Caco-2 (cell line): ENCODE measurements around the gene RING1. TPM values are rescaled to one million over a fixed set of nuclear protein-coding genes. Genes with fewer than 3 reads are reported as not detected.
A peak's percentile ranks its signal among the peaks of the same experiment; 100 is the strongest.

Experiments used
- BruUV-seq: library from RNA; stranded (reverse); fragments of 400-500 nt; replicated peaks from 2 replicates; lab custom pipeline; 2021; lab: Mats Ljungman, UMichigan
- CTCF ChIA-PET: fragments of 300-600 bp; sonication (Branson Sonifier 250); formaldehyde crosslinking; loops from one replicate; lab custom pipeline; 2022; ENCODE audit warnings: antibody characterized with exemption; lab: Charles Lee
- POLR2A ChIA-PET: fragments of 300-600 bp; sonication (Branson Sonifier 250); formaldehyde crosslinking; loops from one replicate; lab custom pipeline; 2022; ENCODE audit warnings: antibody characterized with exemption; lab: Charles Lee
- DNase-seq, 2 experiments: peaks; one replicate each; pipeline versions ENCODE4 v3.0.0 to v3.0.0-alpha.2; 2020 to 2022
- H3K27me3 ChIP-seq: replicated peaks from 2 replicates; pipeline ENCODE4 v1.6.0; 2011; ENCODE audit warnings: low read length; ENCODE audit not compliant: control insufficient read depth, insufficient read depth
- H3K36me3 ChIP-seq: 2 replicates; pipeline ENCODE4 v1.5.1; 2011; ENCODE audit warnings: low read length; ENCODE audit not compliant: control insufficient read depth, insufficient read depth
- H3K4me1 ChIP-seq: fragments of 250-450 bp; sonication (Bioruptor Pico); 2 replicates; pipeline ENCODE4 v1.5.1; 2020; ENCODE audit warnings: mild to moderate bottlenecking
- H3K4me3 ChIP-seq: 2 replicates; pipeline ENCODE4 v1.5.1; 2011; ENCODE audit warnings: low read depth, mild to moderate bottlenecking, control low read depth, low read length
- H3K9me3 ChIP-seq: fragments of 250-450 bp; sonication (Bioruptor Pico); 2 replicates; pipeline ENCODE4 v1.5.1; 2020; ENCODE audit warnings: mild to moderate bottlenecking, moderate library complexity
- H3K27ac Mint-ChIP-seq: one replicate; pipeline ENCODE4 v1.8.0; 2022; ENCODE audit warnings: mixed read lengths; ENCODE audit not compliant: unreplicated experiment
- H3K27me3 Mint-ChIP-seq: one replicate; pipeline ENCODE4 v1.8.0; 2022; ENCODE audit warnings: mixed read lengths; ENCODE audit not compliant: insufficient read depth, unreplicated experiment
- H3K36me3 Mint-ChIP-seq: one replicate; pipeline ENCODE4 v1.8.0; 2022; ENCODE audit warnings: mild to moderate bottlenecking, mixed read lengths; ENCODE audit not compliant: insufficient read depth, unreplicated experiment
- H3K4me1 Mint-ChIP-seq: one replicate; pipeline ENCODE4 v1.8.0; 2022; ENCODE audit warnings: low read depth, mixed read lengths; ENCODE audit not compliant: unreplicated experiment
- H3K4me3 Mint-ChIP-seq: one replicate; pipeline ENCODE4 v1.8.0; 2022; ENCODE audit warnings: mild to moderate bottlenecking, moderate library complexity, mixed read lengths; ENCODE audit not compliant: unreplicated experiment
- H3K9me3 Mint-ChIP-seq: one replicate; pipeline ENCODE4 v1.8.0; 2022; ENCODE audit warnings: mixed read lengths; ENCODE audit not compliant: unreplicated experiment
- intact Hi-C: fragments of 100-400 bp; cut with micrococcal nuclease; formaldehyde crosslinking; loops from one replicate; pipeline ENCODE4 v1.10.0; 2022; ENCODE audit not compliant: unreplicated experiment
- total RNA-seq: library from RNA; stranded (reverse); gene quantifications from 2 replicates; pipeline ENCODE4 v1.2.3, GENCODE V29; 2022
- TF ChIP-seq, protein P1 (sequence below), 2 experiments: fragments of 200-600 bp in 1 of 2; IDR thresholded peaks; 1 replicate in 1 of 2; 2 replicates in 1 of 2; pipeline versions ENCODE4 v1.5.1 to v1.8.0; 2011 to 2022; ENCODE audit warnings: antibody characterized with exemption in 1 of 2, control low read depth in 1 of 2, inconsistent platforms in 1 of 2, low read depth in 1 of 2, low read length in 1 of 2, mild to moderate bottlenecking in 1 of 2, moderate library complexity in 1 of 2; ENCODE audit not compliant: insufficient read depth in 1 of 2, severe bottlenecking in 1 of 2, unreplicated experiment in 1 of 2

Gene RING1
- total RNA-seq, 1 experiment from 2014 or later: 32.0 TPM

DNA sequence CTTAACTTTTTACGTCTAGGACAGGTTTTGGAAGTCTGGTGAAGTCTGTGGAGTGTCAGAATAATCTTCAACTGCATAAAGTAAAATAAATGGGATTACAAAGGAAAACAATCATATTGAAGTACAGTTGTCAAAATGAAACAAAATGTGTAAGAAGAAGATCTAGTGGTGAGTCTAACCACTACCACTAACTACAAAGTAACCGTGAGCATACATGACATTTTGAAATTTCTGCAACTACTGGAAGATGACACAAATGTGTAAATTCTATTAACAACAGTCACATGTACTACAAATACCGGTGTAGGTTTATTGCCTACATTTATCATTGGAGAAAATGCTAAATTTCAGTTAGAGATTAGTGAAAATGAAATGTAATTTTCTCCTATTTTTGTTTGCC is 33.7 kb downstream of the RING1 start:
- no TSS peak for BruUV-seq
- peaks cover 12% of the 10 kb centered on the region for H3K27me3 Mint-ChIP-seq

DNA sequence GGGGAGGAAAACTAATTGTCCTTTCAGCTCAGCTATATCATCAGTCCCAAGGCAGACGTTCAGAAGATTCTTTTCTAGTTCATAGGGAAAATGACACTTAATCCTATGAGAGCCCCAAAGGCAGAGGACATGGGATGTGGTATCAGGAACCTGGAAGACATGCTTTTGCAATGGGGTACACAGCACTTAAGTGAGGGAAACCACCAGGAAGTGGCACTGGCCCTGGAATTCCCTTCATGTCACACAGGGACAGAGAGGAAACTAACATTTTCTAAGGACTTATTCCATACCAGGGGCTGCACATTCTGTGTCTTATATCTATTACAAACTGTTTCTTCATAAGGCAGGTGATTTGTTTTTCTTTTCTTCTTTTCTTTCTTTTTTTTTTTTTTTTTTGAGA is 35.2 kb downstream of the RING1 start:
- no peaks in the 10 kb centered on the region for H3K9me3 ChIP-seq
- no peak overlapping the region for H3K4me3 ChIP-seq
- TF ChIP-seq, protein P1, sequence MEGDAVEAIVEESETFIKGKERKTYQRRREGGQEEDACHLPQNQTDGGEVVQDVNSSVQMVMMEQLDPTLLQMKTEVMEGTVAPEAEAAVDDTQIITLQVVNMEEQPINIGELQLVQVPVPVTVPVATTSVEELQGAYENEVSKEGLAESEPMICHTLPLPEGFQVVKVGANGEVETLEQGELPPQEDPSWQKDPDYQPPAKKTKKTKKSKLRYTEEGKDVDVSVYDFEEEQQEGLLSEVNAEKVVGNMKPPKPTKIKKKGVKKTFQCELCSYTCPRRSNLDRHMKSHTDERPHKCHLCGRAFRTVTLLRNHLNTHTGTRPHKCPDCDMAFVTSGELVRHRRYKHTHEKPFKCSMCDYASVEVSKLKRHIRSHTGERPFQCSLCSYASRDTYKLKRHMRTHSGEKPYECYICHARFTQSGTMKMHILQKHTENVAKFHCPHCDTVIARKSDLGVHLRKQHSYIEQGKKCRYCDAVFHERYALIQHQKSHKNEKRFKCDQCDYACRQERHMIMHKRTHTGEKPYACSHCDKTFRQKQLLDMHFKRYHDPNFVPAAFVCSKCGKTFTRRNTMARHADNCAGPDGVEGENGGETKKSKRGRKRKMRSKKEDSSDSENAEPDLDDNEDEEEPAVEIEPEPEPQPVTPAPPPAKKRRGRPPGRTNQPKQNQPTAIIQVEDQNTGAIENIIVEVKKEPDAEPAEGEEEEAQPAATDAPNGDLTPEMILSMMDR (IDR thresholded peaks at IDR 0.05; ENCODE audit: insufficient read depth in 1 of 2, low read depth in 1 of 2, low read length in 1 of 2, severe bottlenecking in 1 of 2, unreplicated experiment in 1 of 2): no peak
- CTCF ChIA-PET: no interaction called here
- no TSS peak for BruUV-seq
- intact Hi-C loops: no loop called here
- no peaks in the 10 kb centered on the region; the same call in 1 of the 2 replicates for H3K36me3 ChIP-seq
- Mint-ChIP-seq H3K36me3 (peaks cover 1% of the 10 kb centered on the region), H3K4me1 (no peaks in the 10 kb centered on the region), H3K9me3 (no peaks in the 10 kb centered on the region), H3K27ac (no peak overlapping the region), H3K4me3 (no peak overlapping the region), H3K27me3 (peaks cover 12% of the 10 kb centered on the region)
- no peaks in the 10 kb centered on the region for H3K27me3 ChIP-seq
- DNase-seq: no peak
- POLR2A ChIA-PET: no interaction called here
- no peaks in the 10 kb centered on the region for H3K4me1 ChIP-seq

More for the DNA sequence above, 33.7 kb downstream of the RING1 start:
- H3K36me3 ChIP-seq: no peaks in the 10 kb centered on the region; the same call in 1 of the 2 replicates
- intact Hi-C loops: no loop called here
- no peaks in the 10 kb centered on the region for H3K36me3 Mint-ChIP-seq
- no peak overlapping the region for H3K4me3 ChIP-seq
- DNase-seq: no peak
- ChIA-PET CTCF (no interaction called here), POLR2A (no interaction called here)
- H3K27me3 ChIP-seq: no peaks in the 10 kb centered on the region
- no peak overlapping the region for H3K27ac Mint-ChIP-seq
- H3K9me3 ChIP-seq: no peaks in the 10 kb centered on the region
- TF ChIP-seq, protein P1 (IDR thresholded peaks at IDR 0.05; ENCODE audit: insufficient read depth in 1 of 2, low read depth in 1 of 2, low read length in 1 of 2, severe bottlenecking in 1 of 2, unreplicated experiment in 1 of 2): no peak
- no peak overlapping the region for H3K4me3 Mint-ChIP-seq
- H3K4me1 Mint-ChIP-seq: no peaks in the 10 kb centered on the region
- H3K4me1 ChIP-seq: no peaks in the 10 kb centered on the region
- H3K9me3 Mint-ChIP-seq: no peaks in the 10 kb centered on the region

DNA sequence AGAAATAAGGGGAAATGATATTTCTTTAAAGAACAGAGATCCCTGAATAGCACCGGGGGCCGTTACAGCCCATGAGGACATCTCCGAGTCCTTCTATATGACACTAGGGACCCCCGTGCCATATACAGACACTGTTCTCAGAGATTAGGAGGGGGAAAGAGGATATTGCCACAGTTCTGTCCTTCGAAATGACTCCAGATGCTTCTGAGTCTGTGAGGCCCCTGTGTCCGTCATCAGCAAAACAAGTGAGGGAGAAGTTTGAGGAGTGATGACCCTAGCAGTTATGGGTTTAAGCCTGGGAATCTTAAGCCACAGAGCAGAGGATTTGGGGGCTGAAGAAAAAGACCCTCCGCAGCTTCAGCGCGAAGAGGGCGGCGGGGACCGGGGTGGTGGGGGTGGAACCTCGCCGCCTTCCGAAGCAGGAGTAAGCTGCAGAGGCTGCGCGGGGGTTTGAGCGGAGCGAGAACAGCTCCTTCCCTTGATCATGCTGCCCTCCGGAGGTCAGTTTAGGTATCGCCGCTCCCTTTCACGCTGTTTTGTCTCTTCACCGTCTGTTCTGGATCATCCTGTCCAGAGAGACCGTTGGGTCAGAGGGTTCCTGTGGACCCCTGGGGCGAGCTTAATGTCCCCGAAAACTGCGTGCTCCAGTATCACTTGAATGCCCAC is 39.8 kb downstream of the RING1 start:
- peaks cover 10% of the 10 kb centered on the region for H3K4me1 Mint-ChIP-seq
- Histone ChIP-seq H3K27me3 (no peaks in the 10 kb centered on the region), H3K9me3 (no peaks in the 10 kb centered on the region), H3K4me1 (peaks cover 5% of the 10 kb centered on the region; the same call in 1 of the 2 replicates), H3K36me3 (no peaks in the 10 kb centered on the region; the same call in 1 of the 2 replicates), H3K4me3 (peak overlapping the region; percentile 35)
- BruUV-seq: no TSS peak
- H3K4me3 Mint-ChIP-seq: peak overlapping the region; percentile 85
- ChIA-PET POLR2A (interaction anchor here (1.0 to 2.7 kb wide), 2 partner anchors 40 to 276 kb away, joined by 3 to 16 read pairs; partner anchors contain the start of gene RING1), CTCF (interaction anchor here (0.5 to 2.1 kb wide), 15 partner anchors 12 to 539 kb away, joined by 3 to 15 read pairs (median 4); partner anchors contain the start of genes BRD2, HSD17B8 and RING1)
- peak; percentile 83 to 89 for DNase-seq
- H3K36me3 Mint-ChIP-seq: peaks cover 27% of the 10 kb centered on the region
- intact Hi-C loops: loop anchor here (1.0 to 2.0 kb wide), 4 partner anchors 43 to 234 kb away; no protein-coding TSS in a partner anchor
- TF ChIP-seq, protein P1 (IDR thresholded peaks at IDR 0.05; ENCODE audit: insufficient read depth in 1 of 2, low read depth in 1 of 2, low read length in 1 of 2, severe bottlenecking in 1 of 2, unreplicated experiment in 1 of 2): peak; percentile 84 to 86
- no peak overlapping the region for H3K27ac Mint-ChIP-seq
- peaks cover 2% of the 10 kb centered on the region for H3K27me3 Mint-ChIP-seq
- H3K9me3 Mint-ChIP-seq: no peaks in the 10 kb centered on the region
